Measurements from ENCODE around the gene NEURL4.

GRCh38 chr17:7332111-7332510, 3.0 kb upstream of the NEURL4 start:
- TF ChIP-seq CTCF (IDR thresholded peaks at IDR 0.05; ENCODE audit: low read depth, low read length), result no peak
- no peak for TF ChIP-seq POLR2A (IDR thresholded peaks at IDR 0.05; ENCODE audit: extremely low read depth, insufficient read length)
- no peak for TF ChIP-seq MAX (IDR thresholded peaks at IDR 0.05; ENCODE audit: low read depth, low read length)
- TF ChIP-seq MYC (IDR thresholded peaks at IDR 0.05; ENCODE audit: low read depth, low read length), result no peak

All from NB4 (cell line).